ENCODE data around the gene NCK1. TPM values are rescaled to one million over a fixed set of nuclear protein-coding genes. Genes with fewer than 3 reads are reported as not detected.

Gene NCK1
- total and polyA plus RNA-seq, 9 of the 15 experiments (the other 6 are each of a cell fraction or from before 2014, with no cell fraction given), result 17.3 to 30.5 (median 25.0) TPM

- TF ChIP-seq ZNF197 (CRISPR knock-in tag; IDR thresholded peaks at IDR 0.05; ENCODE audit: low read depth) (0 out of 2 replicates have a peak, but pooled peaks have one; percentile 55), MTF1 (CRISPR knock-in tag; IDR thresholded peaks at IDR 0.05; ENCODE audit: borderline replicate concordance) (no peak), IFI16 (CRISPR knock-in tag; IDR thresholded peaks at IDR 0.05) (no peak), PPARD (CRISPR knock-in tag; IDR thresholded peaks at IDR 0.05) (no peak), EGR1 (conservative IDR thresholded peaks at IDR 0.05) (no peak), KLF13 (tag; IDR thresholded peaks at IDR 0.05; ENCODE audit: borderline replicate concordance, low read depth) (no peak), PCBP2 (IDR thresholded peaks at IDR 0.05; ENCODE audit: low read depth, low read length, poor library complexity, severe bottlenecking) (no peak), SMAD3 (CRISPR knock-in tag; conservative IDR thresholded peaks at IDR 0.05) (no peak), CC2D1A (IDR thresholded peaks at IDR 0.05) (no peak), MTA2 (IDR thresholded peaks at IDR 0.05; ENCODE audit: low read depth) (no peak), CEBPG (CRISPR knock-in tag; IDR thresholded peaks at IDR 0.05) (peak; percentile 97), CEBPG (tag; conservative IDR thresholded peaks at IDR 0.05 in 1 of 2, IDR thresholded peaks at IDR 0.05 in 1 of 2) (peak; percentile 91 to 98), SRSF1 (IDR thresholded peaks at IDR 0.05; ENCODE audit: low read depth, low read length) (no peak), ZBTB12 (CRISPR knock-in tag; IDR thresholded peaks at IDR 0.05) (no peak), IRF9 (tag; IDR thresholded peaks at IDR 0.05) (peak; percentile 28; the same call in 1 of the 2 replicates), HNRNPK (IDR thresholded peaks at IDR 0.05; ENCODE audit: low read depth, low read length, poor library complexity, severe bottlenecking) (no peak), BRF1 (IDR thresholded peaks at IDR 0.05; ENCODE audit: borderline replicate concordance, extremely low read depth, insufficient read length) (no peak), POLR2H (tag; IDR thresholded peaks at IDR 0.05; ENCODE audit: low read depth) (peak; percentile 92), NFE2L1 (tag; IDR thresholded peaks at IDR 0.05; ENCODE audit: borderline replicate concordance, low read depth) (no peak), ZC3H4 (CRISPR knock-in tag; IDR thresholded peaks at IDR 0.05; ENCODE audit: borderline replicate concordance) (no peak), ZNF398 (CRISPR knock-in tag; IDR thresholded peaks at IDR 0.05) (no peak), CBX8 (IDR thresholded peaks at IDR 0.05; ENCODE audit: borderline replicate concordance, extremely low read depth, low read depth, low read length, poor library complexity, severe bottlenecking) (no peak), VEZF1 (CRISPR knock-in tag; IDR thresholded peaks at IDR 0.05) (peak; percentile 77)
Measured at GRCh38 chr3:136957751-136958288, 95.8 kb downstream of the NCK1 start, which contains the start of gene IL20RB (continued).
